Stomach (tissue), 4 donors: ENCODE data around the gene TNS3.

Experiments used
- CTCF ChIP-seq, 7 experiments: fragments of 450-650 bp in 4 of 7; fragments of 200-600 bp in 3 of 7; sonication (generic) in 3 of 7; IDR thresholded peaks; one replicate each; pipeline ENCODE4 v1.5.1; 2016 to 2019; ENCODE audit warnings: antibody characterized with exemption in 7 of 7, control low read depth in 2 of 7, mild to moderate bottlenecking in 1 of 7
- EP300 ChIP-seq: sonication (generic); formaldehyde crosslinking; IDR thresholded peaks from one replicate; pipeline ENCODE4 v1.6.1; 2017; ENCODE audit warnings: antibody characterized with exemption
- POLR2A ChIP-seq, 4 donors: fragments of 450-650 bp; IDR thresholded peaks; one replicate each; pipeline ENCODE4 v1.6.1; 2016; ENCODE audit warnings: antibody characterized with exemption in 4 of 4, control low read depth in 2 of 4, mild to moderate bottlenecking in 1 of 4, moderate library complexity in 1 of 4
- POLR2AphosphoS5 ChIP-seq, 3 donors: sonication (generic); formaldehyde crosslinking; IDR thresholded peaks; one replicate each; pipeline ENCODE4 v1.6.1; 2016; ENCODE audit warnings: antibody characterized with exemption in 3 of 3

- no peak for TF ChIP-seq POLR2AphosphoS5 (IDR thresholded peaks at IDR 0.05)
- no peak for TF ChIP-seq CTCF (IDR thresholded peaks at IDR 0.05)
- TF ChIP-seq POLR2A (IDR thresholded peaks at IDR 0.05) = no peak
- TF ChIP-seq EP300 = no peak
Observed at GRCh38 chr7:47492716-47493325, 89.1 kb downstream of the TNS3 start.
